GM21619 (cell line): Measurements from ENCODE around the gene SERPINB1.

Experiments used
- ATAC-seq: cut with Tn5 transposase; IDR thresholded peaks from one replicate; pipeline ENCODE4 v1.9.1; 2021; ENCODE audit not compliant: unreplicated experiment

The SERPINB1 gene

GRCh38 chr6:2795162-2795561, 46.5 kb downstream of the SERPINB1 start:
- ATAC-seq = no peak

- no peak for ATAC-seq
Observed at GRCh38 chr6:2794171-2794730, 47.4 kb downstream of the SERPINB1 start.

GRCh38 chr6:2793534-2794151, 48.0 kb downstream of the SERPINB1 start:
- ATAC-seq = no peak

DNA sequence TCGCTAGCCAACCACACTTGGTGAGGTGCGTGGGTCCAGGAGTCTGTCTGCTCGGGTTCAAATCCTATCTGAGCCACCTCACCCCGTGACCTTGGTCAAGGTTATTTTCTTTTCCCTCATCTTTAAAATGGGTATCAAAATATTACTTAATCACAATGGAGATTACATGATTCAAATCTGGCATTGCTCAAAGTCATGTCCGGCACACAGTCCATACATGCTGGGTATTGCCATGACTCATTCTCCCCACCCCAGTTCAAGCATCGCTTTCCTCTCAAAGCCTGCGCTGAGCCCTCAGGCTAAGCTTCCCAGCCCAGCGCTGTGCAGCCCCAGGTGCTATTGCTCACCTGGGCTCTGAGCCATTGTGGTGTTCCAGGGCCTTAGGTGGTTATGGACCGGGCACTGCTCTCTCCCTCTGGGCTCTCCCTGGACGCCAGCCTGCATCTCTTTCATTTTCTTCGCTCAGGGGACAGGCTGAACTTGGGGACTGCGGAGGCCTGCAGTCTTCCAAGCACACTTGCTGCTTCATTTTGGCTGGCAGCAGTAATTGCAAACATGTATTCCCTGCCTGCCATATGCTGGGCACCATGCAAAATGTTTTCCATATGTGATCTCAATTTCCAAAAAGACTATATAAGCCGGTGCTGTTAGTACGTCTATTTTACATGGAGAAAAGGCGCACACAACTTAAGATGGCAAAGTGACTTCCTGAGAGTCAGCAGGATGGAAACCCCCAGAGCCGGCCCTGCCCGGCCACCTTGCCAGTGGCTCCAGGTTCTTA, 49.1 kb downstream of the SERPINB1 start:
- ATAC-seq = no peak

GRCh38 chr6:2791450-2791974, 50.2 kb downstream of the SERPINB1 start:
- ATAC-seq = no peak

GRCh38 chr6:2790588-2791449, 50.8 kb downstream of the SERPINB1 start:
- peak; percentile 64 for ATAC-seq

- no peak for ATAC-seq
Observed at GRCh38 chr6:2786269-2786668, 55.4 kb downstream of the SERPINB1 start.

GRCh38 chr6:2784930-2785329, 56.7 kb downstream of the SERPINB1 start:
- no peak for ATAC-seq

- no peak for ATAC-seq
Observed at GRCh38 chr6:2784061-2784460, 57.6 kb downstream of the SERPINB1 start.

DNA sequence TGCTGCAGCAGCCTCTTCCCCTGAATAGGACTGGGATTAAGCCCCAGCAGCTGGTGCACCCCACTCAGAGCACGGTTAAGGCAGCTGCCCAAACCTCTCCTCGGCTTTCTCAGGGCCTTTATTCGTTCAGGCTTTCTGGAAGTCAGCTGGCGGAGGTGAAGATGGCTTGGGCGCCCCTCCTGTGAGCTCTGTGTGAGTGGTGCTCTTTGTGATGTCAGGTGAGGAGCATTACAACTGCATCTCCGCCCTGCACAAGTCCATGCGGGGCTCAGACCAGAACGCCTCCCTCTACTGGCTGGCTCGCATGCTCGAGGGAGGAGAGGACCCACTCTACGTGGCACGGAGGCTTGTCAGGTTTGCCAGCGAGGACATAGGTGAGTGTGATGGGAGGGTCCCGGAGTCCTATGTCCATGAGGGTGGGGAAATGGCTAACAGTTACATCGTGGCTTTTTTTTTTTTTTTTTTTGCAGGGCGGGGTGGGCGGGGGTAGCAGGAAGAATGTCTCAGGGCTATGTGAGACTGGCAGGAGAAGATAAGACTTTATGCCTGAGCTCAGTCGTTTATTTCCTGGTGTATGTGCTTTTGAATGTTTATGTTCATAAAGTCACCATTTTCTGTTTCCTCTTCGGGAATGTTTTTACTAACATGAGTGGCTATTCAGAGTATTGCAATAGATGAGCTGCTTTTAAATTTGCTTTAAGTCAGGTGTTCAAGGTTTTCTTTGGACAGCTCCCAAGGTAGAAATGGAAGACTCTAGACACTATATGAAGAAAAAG, 58.3 kb downstream of the SERPINB1 start:
- ATAC-seq = no peak

DNA sequence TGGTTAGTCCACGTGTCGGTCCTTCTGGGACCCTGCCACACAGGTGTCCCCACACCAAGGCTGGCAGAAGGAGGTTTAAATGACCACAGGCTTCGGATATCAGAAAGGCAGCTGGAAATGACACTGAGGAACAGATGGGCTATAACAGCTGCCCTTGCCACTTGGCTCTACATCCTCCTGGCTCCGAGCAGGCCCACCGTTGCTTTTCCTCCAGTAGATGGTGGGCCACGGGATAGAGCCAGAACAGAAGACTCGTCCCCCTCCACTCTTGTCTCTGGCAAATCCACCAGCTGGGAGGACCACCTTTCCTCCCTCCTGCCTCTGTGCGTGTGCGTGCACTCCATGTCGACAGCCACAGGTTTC, 58.9 kb downstream of the SERPINB1 start:
- no peak for ATAC-seq

- no peak for ATAC-seq
Observed at GRCh38 chr6:2782356-2782708, 59.3 kb downstream of the SERPINB1 start.
